Cortex of kidney (tissue), 1 donor: ENCODE data around the gene MPO.

ENCODE experiments used
- DNase-seq: peaks from one replicate; lab custom pipeline; 2025; lab: John Stamatoyannopoulos, UW

MPO gene

DNA sequence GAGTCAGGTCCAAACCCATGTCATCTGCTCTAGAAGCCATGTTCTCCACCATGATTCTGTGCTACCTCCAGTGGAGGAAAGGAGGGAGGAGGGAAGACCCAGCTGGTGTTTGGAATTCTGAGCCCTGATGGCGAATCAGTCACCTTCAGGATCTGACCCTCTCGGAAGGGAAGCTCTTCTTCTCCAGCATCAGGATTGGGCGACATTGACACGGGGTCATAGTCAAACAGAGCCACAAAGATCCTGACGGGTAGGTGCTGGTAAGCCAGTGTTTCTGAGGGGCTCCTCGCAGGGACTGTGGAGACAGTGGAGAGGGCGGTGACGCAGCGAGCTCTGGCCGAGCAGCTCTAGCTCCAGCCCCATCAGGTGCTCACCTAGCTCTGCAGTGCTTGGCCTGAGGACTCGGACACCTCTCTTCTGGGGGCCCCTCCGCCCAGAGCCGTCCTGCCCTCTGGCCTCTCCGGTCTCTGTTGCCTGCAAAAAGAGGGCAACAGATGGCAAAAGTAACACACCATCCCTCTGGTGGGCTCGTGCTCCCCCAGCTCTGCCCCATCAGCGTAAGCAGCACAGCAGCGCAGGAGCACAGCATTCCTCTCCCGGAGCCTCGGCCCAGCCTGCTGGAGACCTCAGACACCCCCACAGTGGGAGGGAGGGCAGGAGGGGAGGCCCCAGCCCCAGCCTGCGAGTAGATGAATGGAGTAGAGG is 26.9 kb upstream of the MPO start:
- DNase-seq: no peak

DNA sequence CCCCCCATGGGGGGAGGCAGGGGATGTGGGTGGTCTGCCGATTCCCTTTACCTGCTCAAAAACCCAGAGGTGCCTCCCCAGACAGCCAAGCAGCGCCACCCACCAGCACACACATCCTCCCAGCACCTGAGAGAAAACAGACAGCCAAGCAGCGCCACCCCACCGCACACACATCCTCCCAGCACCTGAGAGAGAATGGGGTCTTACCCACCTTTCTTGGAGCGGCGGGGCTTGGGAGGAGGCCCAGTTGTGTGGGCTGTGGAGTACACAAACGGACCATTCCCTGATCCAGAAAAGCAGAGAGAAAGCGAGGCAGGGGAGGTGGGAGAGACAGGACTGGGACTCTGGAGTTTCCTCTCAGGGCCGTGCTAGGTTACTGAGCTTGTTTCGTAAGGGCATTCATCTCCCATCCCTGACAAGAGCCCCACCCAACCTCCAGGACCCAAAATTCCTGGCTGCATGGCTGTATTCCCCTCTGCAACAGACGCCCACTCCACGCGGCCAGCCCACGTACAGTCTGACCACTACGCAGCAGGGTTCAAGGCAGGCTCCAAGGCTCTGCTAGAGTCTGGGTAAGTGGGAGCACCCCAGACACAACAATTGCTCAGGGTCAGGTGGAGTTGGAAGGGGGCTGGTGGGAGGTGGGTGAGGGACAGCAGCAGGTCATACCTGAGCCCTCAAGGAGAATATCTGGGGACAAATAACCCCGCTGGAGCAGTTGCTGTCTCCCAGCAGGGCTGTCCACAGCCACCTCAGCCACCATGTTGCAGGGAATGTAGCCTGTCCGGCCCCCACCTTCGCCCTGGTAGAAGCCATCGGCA is 25.6 kb upstream of the MPO start:
- DNase-seq: no peak

DNA sequence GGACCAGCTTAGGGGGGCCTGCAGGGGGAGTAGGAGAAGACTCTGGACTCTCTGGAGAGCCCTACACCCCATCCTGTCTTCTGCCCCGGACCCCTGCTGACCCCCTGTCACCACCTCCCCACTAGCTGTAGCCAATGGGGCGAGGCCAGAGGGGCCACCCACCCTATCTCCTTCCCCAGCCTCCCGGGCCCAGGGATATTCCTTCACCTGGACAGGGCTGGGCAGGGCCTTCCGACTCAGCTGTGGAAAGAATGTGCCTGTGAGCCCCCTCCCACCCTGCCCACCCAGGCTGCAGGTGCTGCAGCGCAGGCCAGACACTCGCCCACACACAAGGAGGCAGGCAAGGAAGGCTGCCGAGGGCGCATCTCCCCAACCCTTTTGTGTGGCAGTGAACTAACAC is 24.9 kb upstream of the MPO start:
- no peak for DNase-seq

DNA sequence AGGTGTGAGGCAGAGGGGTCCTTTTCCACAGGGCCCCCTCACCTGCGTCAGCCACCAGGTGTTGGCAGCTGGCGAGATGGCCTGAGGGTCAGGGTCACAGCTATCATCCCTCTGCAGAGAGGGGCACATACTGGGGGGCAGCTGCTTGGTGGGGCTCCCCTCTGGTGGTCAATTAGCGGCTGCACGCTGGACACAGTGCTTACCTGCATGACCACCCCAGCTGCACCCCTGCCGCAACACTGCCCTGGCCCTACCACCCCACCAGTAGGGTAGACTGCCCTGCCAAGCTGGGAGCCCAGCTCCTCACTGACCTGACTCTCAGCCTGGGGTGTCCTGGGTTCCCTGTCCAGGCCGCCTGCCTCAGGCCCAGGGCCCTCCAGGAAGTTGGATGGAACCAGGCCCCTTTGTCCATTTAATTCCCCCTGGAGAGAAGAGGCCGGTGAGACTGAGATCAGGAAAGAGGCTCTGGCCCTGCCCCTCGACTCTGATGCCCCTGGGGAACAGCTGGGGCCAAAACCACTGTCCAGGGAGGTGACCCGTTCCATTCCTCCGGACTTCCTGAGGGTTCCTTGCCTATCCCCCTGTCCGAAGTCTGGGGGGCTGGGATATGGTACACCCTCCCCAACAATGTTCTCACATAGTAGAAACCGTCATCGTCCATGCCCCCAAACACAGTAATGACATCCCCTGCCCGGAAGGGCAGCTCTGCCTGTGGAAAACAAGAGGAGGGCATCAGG is 24.2 kb upstream of the MPO start:
- no peak for DNase-seq

DNA sequence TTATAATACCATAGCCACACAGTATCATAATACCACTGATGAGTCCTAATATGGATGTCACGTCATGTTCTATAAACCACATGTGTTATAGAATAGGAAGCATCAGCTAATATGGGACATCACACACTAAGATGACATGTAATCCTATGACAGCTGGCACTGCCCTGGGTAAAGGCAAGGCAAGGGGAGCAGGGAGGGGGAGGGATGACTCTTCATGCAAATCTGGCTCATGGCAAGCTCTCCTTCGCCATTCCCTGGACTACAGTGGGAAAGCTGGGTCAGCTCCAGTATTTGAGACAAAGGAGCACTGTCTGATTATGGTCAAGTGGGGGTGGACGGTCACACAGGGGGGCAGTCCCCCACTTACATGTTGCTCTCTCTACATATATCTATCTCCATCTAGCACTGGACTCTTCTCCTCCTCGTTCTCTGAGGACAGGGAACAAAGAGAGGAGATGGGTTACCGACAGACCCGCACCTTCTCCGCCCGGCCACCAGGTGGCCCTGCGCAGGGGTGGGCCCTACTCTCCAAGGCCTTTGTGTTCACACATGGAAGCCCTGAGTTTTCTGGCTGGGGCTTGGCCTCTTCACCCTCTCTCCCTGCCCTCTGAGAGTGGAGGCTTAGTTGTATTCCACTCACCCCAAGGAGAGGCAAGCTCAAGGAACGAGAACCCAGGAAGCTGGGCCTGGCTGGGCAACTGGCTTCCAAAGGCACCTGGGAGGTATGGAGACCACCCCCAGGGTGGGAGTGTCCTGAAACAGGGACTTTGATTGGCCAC is 23.4 kb upstream of the MPO start:
- DNase-seq: no peak

DNA sequence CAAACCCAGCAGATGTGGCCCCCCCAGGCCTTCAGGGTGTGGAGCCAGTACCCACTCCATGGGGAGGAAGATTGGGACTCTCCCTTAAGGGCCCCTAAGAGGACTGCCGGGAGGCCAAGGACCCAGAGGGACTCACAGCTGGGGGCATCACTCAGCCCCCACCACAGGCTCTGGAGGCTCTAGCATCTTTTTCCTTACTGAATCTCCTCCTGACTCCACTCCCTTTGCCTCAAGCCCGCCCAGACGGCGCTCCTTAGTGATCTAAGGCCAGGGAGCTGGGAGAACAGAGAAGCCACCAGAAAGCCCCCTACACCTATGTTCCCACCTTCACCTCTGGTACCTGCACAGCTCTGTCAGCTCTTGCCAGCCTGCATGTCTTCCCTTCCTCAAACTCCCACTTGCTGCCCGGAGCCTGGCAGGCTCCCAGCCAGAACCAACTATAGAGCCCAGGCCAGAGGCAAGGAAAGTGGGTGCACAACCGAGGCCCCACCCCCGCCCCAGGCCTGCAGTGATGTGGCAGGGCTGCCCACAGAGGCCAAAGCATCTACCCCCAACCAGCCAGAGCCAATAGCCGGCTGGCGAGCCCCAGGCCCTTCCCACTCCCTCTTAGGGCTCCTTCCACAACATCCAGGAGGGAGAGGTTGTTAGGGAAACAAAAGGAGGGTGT is 22.3 kb upstream of the MPO start:
- no peak for DNase-seq

DNA sequence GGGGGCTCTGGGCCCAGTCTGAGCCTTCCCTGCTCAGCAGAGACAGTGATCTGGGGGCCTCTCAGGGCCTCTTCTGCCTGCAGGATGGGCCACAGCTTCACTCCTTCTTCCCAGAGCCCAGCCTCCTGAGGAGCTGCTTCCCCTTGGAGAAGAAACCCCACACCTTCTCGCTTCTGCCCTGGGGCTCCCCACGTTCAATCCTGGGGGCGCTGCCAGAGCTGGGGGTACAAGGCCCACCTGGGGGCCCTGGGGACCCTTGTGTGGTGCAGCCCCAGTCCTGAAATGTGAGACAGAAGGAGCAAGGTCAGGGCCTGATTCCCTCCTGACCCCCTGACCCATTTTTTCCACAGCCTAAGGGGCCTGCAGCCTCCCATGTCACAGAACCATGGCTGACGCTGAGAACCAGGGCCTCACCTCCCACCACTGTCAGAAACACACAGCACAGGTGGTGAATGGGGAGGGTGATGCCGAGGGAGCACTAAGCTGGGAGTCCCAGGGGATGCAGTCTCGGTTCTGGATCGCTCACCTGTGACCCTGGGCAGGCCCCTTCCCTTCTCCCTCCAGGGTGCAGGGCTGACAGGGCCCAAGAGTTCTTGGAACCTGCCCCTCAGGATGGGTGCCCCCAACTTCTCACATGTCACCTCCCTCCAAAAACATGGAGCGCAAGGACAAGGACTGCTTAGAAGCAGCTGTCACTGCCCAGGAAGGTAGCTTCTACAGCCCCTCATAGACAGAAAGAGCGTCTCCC is 21.6 kb upstream of the MPO start:
- no peak for DNase-seq

DNA sequence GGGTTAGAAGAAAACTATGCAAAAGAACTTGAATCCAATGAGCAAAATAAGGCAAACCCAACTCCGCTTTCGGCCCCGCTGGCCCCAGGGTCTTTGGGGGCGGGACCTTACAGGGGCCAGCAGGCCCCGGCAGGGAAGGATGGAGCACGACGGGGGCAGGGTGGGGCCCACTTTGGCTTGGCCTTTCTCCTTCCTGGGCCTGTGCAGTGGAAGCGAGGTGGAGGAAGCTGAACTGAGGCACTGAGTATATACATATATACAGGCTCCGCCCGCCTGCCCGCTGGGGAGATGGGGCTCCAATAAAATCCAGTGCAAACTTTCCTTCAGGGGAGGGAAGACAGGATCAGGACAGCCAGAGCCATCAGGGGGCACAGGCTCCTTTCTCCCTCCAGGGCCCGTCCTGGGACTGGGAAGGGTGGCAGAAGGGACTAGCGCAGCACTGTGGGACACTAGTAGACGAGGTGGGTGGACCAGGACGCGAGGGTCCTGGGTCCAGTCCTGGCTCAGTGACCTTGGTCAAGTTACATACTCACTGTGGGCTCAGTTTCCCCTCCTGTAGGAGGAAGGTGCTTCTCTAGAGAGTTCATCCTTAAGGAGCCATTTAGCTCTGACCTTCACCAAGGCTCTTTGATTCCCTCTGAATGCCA is 20.9 kb upstream of the MPO start:
- no peak for DNase-seq

DNA sequence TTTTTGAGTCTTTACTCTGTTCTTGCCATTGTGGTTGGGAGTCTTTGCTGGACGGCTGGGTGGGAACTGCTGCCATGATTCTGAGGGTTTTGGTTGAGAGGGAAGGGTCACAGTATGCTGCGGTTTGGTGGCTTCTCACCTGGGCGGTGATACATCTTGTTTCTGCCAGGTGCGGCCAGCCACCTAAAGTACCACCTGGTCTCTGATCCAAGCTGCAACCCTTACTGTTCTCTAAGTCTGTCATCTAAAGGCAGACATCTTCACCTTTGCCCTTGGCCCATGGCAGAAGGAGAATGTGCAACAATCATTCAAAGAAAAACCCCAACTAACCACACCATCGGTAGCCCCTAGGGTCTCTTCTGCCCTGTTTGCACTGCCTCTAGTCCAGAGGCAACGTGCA is 19.6 kb upstream of the MPO start:
- no peak for DNase-seq

DNA sequence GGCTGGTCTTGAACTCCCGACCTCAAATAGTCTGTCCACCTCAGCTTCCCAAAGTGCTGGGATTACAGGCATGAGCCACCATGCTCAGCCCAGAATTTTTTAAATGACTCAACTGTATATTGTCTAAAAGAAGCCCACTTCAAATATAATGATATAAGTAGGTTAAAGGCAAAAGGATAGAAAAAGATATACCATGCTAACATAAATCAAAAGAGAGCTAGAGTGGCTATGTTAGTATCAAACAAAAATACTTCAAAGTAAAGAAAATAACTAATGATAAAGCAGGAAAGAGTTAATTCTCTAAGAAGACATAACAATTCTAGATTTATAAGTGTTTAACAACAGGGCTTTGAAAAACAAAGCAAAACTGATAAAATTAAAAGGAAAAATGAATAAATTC is 13.3 kb upstream of the MPO start:
- DNase-seq: no peak

DNA sequence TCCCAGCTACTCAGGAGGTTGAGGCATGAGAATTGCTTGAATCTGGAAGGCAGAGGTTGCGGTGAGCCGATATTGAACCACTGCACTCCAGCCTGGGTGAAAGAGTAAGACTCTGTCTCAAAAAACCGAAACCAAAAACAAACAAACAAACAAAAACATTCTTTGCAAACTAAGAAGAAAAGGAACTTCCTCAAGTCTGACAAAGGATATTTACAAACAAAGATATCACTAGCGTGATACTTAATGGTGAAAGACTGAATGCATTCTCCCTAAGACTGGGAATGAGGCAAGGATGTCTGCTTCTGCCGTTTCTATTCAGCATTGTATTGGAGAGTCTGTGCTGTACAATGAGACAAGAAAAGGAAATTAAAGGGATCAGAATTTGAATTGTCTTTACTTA is 10.5 kb upstream of the MPO start:
- no peak for DNase-seq

DNA sequence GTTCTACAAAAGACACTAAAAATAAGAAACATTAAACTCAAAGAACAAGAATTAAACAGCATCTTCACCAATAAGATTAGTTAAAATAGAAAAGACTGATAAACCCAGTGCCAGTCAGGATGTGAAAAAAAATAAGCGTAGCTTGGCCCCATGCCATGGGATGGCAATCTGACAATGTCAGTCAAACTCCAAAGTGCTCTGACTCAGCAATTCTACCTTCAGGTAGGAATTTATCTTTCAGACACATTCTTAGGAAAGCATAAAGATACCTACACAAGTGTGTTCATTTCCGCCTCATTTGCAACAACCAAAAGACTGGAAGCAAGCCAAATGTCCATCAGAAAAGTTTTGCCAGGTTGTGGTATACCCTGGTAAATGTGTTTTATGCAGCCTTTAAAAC is 9.1 kb upstream of the MPO start:
- DNase-seq: no peak

DNA sequence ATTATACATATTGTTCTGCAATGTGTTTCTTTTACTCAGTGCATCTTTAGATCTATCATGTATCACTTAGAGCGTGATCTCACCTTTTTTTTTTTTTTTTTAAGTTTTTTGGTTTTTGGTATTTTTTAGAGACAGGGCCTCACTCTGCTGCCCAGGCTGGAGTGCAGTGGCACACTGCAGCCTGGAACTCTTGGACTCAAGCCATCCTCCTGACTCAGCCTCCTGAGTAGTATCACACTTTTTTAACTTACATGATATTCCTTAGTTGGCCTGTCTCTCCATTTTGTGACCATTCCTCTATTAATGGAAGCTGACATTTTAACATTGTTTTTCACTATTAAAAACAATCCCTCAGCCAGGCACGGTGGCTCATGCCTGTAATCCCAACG is 4.7 kb upstream of the MPO start:
- no peak for DNase-seq

DNA sequence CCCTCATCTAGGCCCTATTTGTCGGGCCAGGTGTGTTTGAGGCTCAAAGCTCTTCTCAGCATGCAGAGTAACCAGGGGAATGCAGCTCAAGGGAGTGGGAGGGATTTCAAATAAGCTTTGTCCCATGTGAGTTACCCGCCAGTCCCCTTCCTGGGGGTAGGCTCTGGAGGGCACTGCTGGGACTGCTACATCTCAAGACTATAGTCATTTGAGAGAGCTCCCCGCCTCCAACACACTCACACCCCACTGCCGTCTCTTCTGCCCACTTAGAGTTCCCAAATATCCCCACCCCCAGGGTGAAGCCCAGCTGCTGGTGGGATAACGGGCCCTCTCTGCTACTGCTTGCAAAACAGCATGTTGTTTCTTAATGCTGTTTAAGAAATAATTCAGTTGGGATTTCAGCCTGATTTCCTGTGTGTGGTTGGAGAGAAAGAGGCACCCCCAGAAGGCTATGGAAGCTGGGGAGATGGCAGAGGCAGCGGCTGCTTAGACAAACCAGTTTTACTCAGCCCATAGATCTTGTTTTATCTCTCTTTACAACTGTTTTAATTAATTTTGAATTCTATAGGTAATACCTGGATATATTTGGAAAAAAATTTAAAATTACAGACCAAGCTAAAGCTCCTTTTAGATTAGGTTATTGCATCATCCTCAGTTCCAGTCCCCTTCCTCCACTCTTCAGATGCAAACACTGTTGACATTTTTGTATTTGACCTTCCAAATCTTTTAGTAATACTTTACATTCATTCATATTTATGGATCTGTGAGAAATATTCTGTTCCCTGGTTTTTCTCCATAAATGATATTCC is 4.1 kb upstream of the MPO start:
- DNase-seq: no peak

DNA sequence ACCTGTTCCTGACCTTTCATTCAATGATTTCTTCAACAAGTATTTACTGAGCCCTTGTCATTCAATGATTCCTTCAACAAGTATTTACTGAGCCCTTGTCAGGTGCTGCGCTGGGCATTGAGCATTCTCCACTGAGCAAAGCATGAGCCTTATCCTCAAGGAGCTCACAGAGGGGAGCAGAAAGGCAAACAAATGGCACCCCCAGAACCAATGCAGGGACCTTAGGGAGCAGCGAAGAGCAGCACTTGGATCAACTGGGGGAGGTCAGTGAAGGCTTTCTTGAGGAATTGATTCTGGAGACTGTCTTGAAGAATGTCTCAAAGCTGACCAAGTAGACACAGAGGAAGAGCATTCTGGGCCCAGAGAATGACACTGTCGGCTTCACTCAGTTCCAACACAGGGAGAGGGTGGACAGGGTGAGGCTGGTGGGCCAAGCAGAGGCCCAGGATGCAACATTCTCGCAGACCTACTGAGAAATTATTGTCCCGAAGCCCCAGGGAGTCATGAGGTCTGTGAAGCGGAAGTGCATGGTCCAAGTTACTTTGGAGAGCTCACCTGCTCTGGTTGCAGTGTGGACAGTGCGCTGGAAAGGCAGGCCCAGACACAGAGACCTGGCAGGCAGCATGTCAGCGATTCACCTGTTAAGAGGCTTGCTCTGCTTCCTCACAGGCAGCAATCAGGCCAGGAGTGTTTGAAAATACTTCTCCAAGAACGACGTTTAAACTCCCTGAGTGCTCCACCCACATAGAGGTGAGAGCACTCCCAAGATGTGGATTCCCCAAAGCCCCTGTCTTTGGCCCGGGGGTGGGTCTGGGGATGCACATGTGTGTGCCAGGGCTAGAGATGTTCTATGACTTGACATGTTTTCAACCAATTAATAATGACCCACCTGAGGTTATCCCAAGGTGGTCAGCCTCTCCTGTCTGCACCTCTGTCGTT is 3.2 kb upstream of the MPO start:
- DNase-seq: no peak

DNA sequence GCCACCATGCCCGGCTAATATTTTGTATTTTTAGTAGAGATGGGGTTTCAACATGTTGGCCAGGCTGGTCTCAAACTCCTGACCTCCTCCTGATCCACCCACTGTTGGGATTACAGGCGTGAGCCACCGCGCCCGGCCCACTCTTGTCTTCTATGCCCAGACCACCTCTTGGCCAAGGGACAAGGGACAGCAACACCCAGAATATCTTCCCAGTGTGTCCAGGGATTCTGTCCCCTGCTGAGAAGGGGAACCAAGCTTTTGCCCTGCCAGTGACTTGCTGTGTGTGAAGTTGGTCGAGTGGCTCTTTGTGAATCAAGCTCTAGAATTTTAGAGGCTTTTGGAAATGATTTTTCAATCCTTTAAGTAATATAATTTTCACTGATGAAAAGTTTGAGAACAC is 1.7 kb upstream of the MPO start:
- DNase-seq: no peak

DNA sequence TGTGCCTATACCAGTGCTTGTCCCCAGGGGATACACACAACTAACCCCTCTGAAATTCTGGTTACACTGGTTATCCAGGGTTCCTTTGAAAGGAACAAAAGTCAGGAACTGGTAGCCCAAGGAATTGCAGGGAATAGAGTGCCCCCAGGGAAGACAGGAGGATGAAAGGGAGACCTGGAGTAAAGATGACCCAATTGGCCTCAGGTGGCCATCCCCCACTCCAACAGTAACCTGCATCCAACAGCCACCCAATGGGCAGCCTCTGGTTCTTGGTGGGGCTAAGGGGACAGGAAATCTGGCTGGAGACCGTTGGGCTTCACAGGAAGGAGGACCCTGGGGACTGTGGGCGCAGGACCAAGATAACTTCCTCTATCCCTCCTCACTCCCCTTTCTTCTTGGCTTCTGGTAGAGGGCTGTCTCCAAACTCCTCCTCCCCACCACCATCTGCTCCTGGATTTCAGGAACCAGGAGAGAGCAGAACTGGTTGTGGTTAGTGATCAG is 826 bp upstream of the MPO start:
- DNase-seq: no peak

DNA sequence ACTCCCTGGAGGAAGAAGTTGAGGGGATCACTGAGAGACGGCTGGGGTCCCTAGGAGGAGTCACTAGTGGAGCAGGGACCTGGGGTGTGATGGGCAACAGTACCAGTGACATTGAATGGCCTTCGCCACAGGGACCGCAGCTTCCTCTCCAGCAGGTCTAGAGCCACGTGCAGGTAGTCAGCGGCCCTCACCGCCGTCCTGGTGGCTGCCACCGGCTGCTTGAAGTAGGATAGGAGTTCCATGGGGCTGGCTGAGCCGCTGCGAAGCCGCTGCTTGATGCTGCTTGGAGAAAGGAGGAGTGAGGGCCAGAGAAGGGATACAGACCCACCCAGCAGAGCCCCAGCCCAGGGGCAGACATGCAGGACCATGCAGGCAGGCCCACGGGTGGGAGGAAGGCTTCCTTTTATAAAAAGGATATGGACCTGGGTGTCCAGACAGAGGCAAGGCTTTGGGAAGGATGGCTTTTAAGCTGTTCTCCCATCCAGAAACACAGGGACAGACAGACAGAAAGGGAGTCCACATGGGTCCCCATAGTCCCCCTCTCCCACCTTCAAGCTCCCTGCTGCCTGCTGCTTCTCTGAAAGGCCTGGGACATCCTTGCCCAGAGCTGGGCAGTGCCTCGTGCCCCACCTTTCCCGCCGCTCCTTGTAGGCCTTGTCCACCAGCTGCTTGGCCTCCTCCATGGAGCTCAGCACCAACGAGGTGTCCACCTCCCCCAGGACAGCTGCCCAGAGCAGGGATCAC is 827 bp downstream of the MPO start:
- DNase-seq: no peak
